ENCODE results near the gene NATD1. TPM values are rescaled to one million over a fixed set of nuclear protein-coding genes. Genes with fewer than 3 reads are reported as not detected.

NATD1 gene
- total and polyA plus RNA-seq, 10 of the 15 experiments (the other 5 are each of a cell fraction or from before 2014, with no cell fraction given), result 0.02 to 0.33 (median 0.15) TPM

- TF ChIP-seq ZBTB33 (IDR thresholded peaks at IDR 0.05) (no peak), CREM (IDR thresholded peaks at IDR 0.05; ENCODE audit: low read depth) (peak; percentile 91), SMAD1 (IDR thresholded peaks at IDR 0.05; ENCODE audit: low read depth, partially characterized antibody) (no peak), NFYA (IDR thresholded peaks at IDR 0.05; ENCODE audit: borderline replicate concordance, low read depth, low read length) (no peak), ASH2L (IDR thresholded peaks at IDR 0.05; ENCODE audit: borderline replicate concordance, low read depth) (no peak), HDAC6 (IDR thresholded peaks at IDR 0.05; ENCODE audit: unreplicated experiment) (no peak), HDAC2 (IDR thresholded peaks at IDR 0.05) (no peak), ELK1 (IDR thresholded peaks at IDR 0.05; ENCODE audit: low read depth, low read length) (peak; percentile 87), MTA3 (IDR thresholded peaks at IDR 0.05; ENCODE audit: borderline replicate concordance, low read length) (no peak), POLR2A (IDR thresholded peaks at IDR 0.05; ENCODE audit: low read depth, low read length) (peak; percentile 88), BACH1 (IDR thresholded peaks at IDR 0.05; ENCODE audit: borderline replicate concordance) (0 out of 2 replicates have a peak, but pooled peaks have one; percentile 40), ZBTB11 (CRISPR knock-in tag; IDR thresholded peaks at IDR 0.05) (no peak), ZNF592 (IDR thresholded peaks at IDR 0.05) (no peak), YY1 (IDR thresholded peaks at IDR 0.05; ENCODE audit: low read depth, low read length) (peak; percentile 97), ZBED1 (IDR thresholded peaks at IDR 0.05; ENCODE audit: borderline replicate concordance) (no peak), CBFB (IDR thresholded peaks at IDR 0.05; ENCODE audit: low read depth) (no peak; the same call in 1 of the 2 replicates), MYC (IDR thresholded peaks at IDR 0.05; ENCODE audit: insufficient read depth, insufficient read length, insufficient replicate concordance, low read length, severe bottlenecking) (no peak), ZZZ3 (IDR thresholded peaks at IDR 0.05; ENCODE audit: control insufficient read depth, insufficient read length, low read depth) (no peak), LARP7 (IDR thresholded peaks at IDR 0.05) (peak; percentile 48), SRF (IDR thresholded peaks at IDR 0.05; ENCODE audit: low read depth in 2 of 2, low read length in 2 of 2) (0 out of 4 replicates have a peak, but pooled peaks of 1 of the 2 experiments have one; percentile 11)
Measured at GRCh38 chr17:21214015-21214776, 39.0 kb downstream of the NATD1 start, which contains the start of gene TMEM11 (continued).
